Mucosa of rectum (tissue), 2 donors: Measurements from ENCODE around the gene RNF187.

ENCODE experiments used
- H3K27ac ChIP-seq, 2 donors: one replicate each; pipeline ENCODE4 v1.7.0; 2013; ENCODE audit warnings: inconsistent platforms in 2 of 2, low read depth in 2 of 2, low read length in 2 of 2
- H3K27me3 ChIP-seq, 2 donors: one replicate each; pipeline ENCODE4 v1.7.0; 2013; ENCODE audit warnings: low read length in 2 of 2; ENCODE audit not compliant: control insufficient read depth in 2 of 2, insufficient read depth in 2 of 2
- H3K36me3 ChIP-seq, 2 donors: one replicate each; pipeline ENCODE4 v1.7.0; 2013; ENCODE audit warnings: low read length in 2 of 2; ENCODE audit not compliant: control insufficient read depth in 2 of 2, insufficient read depth in 2 of 2
- H3K4me1 ChIP-seq, 2 donors: one replicate each; pipeline ENCODE4 v1.7.0; 2013; ENCODE audit warnings: low read length in 2 of 2, mild to moderate bottlenecking in 1 of 2; ENCODE audit not compliant: control insufficient read depth in 2 of 2, insufficient read depth in 2 of 2
- H3K4me3 ChIP-seq, 2 donors: one replicate each; pipeline ENCODE4 v1.7.0; 2013; ENCODE audit warnings: low read length in 2 of 2
- H3K9ac ChIP-seq, 2 donors: one replicate each; pipeline ENCODE4 v1.7.0; 2013; ENCODE audit warnings: low read length in 2 of 2, low read depth in 1 of 2, mild to moderate bottlenecking in 1 of 2
- H3K9me3 ChIP-seq, 2 donors: one replicate each; pipeline ENCODE4 v1.7.0; 2013; ENCODE audit warnings: low read length in 2 of 2; ENCODE audit not compliant: control insufficient read depth in 2 of 2
- donor health status: healthy.
- donor health status: Normal muscosa, but diverticular disease.

The RNF187 gene

DNA sequence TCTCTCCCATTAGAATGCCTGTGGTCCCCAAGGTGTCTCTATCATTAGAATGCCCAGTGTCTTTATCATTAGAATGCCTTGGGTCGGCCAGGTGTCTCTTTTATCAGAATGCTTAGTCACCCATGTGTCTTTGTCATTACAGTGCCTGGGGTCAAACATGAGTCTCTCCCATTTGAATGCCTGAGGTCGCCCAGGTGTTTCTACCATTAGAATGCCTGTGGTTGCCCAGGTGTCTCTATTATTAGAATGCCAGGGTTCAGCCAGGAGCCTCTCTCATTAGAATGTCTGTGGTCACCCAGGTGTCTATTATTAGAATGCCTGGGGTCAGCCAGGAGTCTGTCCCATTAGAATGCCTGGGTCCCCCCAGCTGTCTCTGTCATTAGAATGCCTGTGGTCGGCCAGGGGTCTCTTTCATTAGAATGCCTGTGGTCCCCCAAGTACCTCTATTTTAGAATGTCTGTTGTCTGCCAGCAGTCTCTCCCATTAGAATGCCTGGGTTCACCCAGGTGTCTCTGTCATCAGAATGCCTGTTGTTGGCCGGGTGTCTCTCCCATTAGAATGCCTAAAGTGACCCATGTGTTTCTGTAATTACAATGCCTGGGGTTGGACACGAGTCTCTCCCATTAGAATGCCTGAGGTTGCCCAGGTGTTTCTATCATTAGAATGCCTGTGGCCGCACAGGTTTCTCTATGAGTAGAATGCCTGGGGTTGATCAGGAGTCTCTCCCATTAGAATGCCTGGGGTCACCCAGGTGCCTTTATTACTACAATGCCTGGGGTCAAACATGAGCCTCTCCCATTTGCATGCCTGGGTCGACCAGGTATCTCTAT lies 57.1 kb downstream of the RNF187 start:
- no peak overlapping the region for H3K27ac ChIP-seq
- no peaks in the 10 kb centered on the region for H3K9me3 ChIP-seq
- no peaks in the 10 kb centered on the region for H3K4me1 ChIP-seq
- no peak overlapping the region for H3K4me3 ChIP-seq
- no peaks in the 10 kb centered on the region for H3K36me3 ChIP-seq
- no peak overlapping the region for H3K9ac ChIP-seq
- H3K27me3 ChIP-seq, result no peaks in the 10 kb centered on the region

DNA sequence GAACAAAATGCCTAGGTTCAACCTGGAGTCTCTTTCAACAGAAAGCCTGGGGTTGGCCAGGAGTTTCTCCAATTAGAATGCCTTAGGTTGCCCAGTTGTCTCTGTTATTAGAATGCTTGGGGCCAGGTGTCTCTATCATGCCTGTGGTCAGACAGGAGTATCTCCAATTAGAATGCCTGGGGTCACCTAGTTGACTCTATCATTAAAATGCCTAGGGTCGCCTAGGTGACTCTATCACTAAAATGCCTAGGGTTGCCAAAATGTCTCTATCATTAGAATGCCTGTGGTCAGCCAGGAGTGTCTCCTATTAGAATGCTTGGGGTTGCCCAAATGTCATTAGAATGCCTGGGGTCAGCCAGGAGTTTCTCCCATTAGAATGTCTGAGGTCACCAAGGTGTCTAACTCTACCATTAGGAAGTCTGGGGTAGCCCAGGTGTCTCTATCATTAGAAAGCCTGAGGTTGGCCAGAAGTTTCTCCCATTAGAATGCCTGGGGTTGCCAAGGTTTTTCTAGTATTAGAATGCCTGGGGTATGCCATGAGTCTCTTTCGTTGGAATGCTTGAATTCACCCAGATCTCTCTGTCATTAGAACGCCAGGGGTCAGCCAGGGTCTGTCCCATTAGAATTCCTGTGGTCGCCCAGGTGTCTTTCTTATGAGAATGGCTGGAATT lies 57.9 kb downstream of the RNF187 start:
- H3K27ac ChIP-seq, result no peak overlapping the region
- no peak overlapping the region for H3K4me3 ChIP-seq
- no peaks in the 10 kb centered on the region for H3K4me1 ChIP-seq
- no peaks in the 10 kb centered on the region for H3K27me3 ChIP-seq
- H3K36me3 ChIP-seq, result no peaks in the 10 kb centered on the region
- H3K9ac ChIP-seq, result no peak overlapping the region
- H3K9me3 ChIP-seq, result no peaks in the 10 kb centered on the region
